Measurements from ENCODE around the gene PRRC1.
"Not testable (repeated sequence)": the region's sequence is repeated elsewhere in the genome, so short reads cannot be mapped to it uniquely, and the experiment has no call there.

Gene PRRC1

DNA sequence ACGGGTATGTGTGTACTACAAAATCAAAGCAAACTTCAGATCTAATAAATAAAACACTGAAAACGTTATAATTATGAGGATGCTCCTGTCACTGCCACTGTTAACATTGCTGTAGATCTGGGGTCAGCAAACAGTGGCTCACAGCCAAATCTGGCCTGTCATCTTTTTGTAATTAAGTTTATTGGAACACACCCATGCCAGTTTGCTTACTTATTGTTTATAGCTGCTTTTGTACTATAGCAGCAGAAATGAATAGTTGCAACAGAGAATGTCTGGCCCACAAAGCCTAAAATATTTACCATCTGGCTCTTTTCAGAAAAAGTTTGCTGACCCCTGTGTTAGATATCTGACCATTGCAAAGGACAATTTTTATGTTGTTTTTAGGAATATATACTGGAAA, 32.1 kb downstream of the PRRC1 start:
- no peak for DNase-seq

DNA sequence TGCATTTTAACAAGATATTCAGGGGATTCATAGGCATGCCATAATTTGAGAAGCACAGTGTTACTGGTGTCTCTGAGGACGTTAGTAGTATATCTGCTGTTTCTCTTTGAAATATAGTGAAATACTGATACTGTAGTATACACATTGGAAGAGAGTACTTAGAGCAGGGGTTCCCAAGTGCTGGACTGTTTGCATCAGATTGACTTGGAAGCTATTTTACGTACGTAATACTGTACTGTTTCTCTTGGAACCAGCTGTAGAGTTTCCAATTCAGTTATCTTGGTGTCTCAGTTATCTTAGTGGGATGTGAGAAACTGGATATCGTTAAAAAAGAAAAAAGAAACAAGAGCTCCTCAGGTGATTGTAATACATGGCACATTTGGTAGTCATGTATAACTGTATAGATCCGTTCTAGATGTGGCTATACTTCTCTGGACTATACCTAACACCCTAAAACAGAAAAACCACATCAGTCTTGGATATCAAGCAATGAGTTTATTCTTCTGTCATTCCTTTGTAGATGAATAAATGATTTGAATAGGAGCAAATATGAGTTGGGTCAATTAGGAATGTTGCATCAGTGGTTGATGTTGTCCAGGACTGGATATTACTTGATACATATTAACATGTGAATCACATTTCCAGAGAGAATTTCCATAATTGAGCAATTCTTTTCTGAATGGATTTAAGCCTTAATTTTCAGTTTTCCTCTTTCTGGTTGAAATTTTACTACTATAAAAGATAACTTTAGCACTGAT, 33.4 kb downstream of the PRRC1 start:
- DNase-seq, result no peak

DNA sequence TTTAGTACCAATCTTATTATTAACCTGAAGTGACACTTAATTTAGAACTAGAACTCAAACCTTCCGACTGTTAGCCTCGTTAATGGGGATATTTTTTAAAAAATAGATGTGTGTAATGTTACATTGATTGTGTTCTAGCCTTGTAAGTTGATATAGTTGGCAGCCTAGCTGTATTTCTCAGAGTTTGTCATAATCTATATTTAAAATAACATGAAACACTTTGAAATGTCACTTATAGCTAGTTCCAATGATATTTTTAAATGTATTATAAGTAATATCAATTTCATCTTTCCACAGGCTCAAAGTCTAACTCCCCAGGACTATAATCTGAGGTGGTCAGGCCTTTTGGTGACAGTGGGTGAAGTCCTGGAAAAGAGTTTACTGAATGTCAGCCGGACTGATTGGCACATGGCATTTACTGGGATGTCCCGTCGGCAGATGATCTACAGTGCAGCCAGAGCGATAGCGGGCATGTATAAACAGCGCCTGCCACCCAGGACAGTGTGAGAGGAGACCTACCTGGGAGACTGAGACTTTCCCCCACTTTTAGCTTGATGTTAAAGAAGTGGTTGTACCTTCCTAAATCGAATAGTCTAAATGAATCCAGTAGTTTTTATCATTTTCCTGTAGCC, 34.1 kb downstream of the PRRC1 start:
- no peak for DNase-seq

DNA sequence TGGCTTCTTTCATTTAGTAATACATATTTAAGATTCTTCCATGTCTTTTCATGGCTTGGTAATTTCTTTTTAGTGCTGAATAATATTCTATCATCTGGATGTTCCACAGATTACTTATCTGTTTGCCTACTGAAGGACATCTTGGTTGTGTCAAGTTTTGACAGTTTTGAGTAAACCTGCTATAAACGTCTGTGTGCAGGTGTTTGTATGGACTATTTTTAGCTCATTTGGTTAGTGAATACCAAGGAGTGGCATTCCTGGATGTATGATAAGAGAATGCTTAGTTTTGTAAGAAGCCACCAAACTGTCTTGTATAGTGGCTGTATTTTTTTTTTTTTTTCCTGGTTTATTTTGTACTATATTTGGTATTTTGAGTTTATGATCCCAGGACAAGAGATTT, 38.4 kb downstream of the PRRC1 start:
- no peak for DNase-seq

DNA sequence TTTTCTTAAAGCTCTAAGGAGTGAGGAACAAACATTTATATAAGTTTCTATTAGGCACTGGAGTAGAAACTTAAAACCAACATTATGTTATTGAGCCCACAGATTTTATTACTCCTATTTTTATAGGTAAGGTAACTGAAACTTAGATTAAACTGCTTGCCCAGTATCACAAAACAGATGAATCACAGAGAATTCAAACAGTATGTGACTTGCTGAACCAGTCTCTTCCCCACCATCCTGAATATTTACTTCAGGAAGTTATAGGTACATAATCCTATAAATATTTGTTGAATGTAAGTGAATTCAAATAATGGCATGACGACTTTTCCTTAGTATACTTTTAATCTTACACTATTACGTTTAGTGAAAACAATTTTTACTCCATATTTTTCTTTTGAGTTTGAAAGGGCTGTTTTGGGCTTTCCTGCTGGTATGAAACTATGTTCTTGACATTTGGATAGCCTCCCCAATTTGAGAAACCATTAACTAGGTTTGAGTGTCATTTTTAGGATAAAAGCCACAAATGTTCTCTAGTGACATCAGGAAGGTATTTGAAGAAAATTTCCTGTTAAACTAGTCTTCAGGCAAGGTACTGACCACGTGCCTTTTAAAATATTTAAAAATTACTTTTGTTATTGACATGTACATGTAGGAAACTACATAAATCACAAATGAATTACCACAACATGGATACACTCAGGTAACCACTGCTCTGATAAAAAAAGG, 39.3 kb downstream of the PRRC1 start:
- DNase-seq, result no peak

DNA sequence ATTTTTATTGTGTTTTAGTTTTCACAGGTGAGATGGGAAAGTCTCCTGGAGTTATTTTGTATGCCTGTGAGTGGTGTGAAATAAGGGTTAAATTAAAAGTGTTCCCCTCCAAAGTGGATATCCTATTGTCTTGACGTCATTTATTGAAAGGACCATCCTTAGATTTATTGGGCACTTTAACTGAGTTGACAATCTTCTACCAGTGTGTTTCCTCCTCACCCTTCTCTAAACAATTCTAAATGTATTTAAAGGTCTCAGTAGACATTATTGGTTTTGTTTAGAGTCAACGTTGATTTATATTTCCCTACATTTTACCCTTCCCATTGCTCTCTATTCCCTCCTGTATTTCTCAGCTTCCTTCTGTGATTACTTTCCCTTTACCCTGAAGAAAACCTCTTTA, 40.8 kb downstream of the PRRC1 start:
- no peak for DNase-seq

DNA sequence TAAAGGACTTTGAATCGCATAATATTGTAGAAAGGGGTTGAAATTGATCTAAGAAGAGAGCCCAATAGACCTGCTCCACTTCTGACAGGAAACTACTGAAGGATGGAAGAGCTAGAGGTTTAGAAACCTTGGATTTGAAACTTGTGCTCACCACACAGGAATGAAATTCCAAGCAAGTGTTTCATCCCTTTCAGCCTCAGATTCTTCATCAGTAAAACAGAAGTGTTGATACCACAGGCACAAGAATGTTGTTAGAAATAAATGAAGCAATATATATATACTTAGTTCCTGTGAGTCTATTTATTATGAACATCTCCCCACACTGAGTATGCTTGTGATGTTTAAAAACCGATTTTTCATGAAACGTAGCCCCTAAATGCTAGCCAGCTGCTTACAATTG, 43.8 kb downstream of the PRRC1 start:
- no peak for DNase-seq

DNA sequence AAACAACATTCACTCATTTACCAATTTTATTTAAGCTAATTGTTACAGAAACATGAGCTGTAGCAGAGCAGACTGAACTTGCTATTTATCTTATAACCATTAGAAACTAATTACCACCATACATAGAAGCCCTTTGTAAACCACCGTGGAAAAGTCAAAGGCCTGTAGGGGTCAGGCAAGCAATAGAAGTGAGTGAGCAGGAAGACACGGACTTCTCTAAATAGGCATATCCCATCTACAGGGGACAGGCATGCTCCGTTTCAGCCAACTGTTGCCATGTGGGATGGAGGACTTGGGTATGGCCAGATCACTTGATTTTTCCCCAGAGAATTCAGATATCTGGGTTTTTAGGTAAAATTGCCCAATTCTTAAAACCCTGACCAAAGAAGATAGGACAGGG, 44.8 kb downstream of the PRRC1 start:
- no peak for DNase-seq

DNA sequence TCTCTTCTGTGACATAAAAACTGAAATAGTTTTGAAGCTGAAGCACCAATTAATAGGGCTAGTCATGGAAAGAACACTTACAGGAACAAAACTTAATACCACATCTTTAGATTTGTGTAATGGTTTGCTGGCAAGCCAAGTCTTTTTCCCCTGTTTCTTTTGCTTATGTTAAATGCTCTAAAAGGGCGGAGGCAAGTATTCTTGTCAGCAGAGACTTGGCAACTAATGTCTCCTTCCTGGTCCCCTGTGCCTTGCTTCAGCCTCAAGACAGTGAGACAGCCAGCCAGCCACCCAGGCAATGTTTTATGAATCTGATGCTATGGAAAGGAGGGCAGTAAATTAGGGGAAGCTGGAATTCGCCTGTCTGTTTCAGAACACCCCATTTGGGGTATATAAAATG, 45.7 kb downstream of the PRRC1 start:
- no peak for DNase-seq

DNA sequence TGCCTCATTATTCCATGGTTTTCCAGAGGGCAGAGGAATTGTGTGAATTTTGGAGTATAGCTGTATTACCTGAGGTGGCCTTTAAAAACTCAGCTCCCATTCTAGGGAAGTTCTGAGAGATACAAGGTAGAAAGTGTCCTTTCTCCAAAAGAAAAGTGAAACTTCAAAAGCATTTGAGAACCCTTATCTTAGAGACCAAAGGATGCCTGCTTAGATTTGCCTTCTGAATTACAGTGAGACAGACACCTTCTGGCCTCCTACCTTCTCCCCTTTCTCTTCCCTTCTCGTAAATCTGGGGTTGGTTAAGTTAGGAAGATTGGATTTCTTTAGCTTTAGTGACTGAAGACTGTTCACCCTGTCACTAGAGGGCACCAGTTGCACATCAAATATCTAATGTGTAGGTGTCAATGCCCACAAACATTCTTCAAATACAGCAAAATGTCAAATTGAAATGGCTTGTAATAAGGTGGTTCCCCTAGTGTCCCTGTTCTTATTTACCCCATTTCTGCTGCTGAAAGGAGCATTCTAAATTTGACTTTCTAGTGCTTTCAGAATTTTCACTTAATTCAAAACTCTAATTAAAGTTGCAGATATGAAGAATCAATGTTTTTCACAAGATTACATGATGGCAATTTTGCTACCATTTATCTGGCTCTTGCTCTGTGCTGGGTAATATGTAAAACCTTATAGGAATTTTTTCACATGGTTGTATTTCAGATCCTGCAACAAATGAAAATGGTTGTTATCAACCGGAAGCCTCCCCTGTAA, 46.7 kb downstream of the PRRC1 start:
- peak; percentile 38 for DNase-seq

DNA sequence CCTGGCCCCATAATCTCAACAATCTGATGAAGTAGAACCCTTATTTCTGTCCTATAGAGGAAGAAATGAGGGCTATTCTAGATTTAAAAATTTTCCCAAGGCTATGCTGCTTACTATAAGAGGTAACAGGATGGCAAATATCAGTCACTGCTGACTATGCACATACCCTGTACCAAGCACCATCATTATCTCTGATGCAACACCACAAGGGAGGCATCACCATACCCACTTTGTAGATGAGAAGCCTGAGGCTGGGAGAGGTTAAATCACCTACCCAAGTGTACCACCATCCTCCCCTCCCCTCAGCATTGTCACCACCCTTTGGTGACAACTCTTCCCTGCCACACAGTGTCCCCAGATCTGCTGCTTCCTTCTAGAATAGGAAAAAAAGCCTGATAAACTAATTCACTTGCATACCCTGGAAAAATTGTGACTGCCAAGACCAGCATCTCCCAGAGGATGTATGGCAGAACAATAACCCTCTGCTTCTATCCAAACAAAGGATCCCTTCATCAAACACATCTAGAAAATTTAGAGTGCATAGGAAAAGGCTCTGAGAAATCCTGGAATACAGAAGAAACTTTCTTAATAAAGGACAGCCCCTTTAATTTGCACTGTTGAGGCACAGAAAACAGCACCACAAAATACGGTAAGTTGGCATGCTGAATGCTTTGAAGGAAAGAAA, 48.3 kb downstream of the PRRC1 start:
- DNase-seq, result no peak

DNA sequence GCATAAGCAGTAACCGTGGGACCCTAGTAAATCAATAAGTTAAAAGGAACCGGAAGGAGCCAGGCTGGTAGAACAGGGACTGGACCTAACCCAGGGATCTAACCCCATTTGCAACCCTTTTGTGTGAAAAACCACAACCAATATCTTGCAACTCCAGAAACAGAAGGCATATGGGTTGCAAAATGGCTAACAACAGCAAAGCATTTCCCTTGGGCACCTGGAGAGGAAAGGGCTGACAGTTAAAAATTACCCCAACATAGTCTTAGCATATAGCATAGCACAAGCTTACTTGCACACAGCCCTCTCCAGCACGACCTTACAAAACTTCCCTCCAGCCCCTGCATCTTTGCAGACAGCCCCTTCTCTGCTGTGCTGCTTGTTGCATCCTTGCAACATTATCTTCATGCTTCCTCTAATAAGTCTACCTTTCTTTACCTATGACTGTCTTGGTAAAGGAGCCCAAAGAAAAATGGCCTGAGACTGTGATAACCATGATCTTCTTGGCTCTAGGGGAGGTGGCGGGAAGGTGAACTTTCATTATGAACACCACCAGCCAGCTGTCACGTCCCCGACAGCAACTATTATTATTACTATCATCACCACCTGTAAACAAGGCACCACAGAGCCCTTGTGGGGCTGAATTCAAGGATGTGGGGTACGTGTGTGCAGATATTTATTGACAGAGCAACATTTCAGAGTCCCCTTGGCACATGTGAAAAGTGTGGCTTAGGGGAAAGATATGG, 49.8 kb downstream of the PRRC1 start:
- no peak for DNase-seq

DNA sequence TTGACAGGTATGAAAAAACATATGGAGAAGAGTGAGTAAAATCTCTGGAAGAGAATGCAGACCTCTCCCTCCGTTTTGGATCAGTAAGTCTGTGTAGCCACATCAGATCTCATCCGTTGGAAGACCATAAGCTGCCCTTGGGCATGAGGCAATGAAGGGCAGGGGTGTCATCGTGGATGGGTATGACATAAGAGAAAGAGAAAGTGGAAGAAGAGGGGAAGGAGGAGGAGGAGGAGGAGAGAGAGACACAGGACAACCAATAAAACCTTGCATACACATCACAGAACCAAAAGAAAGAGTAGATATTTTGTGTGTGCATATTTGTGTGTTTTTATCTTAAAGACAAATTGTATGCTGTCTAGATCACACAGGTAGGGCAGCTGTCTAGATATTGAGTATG, 50.7 kb downstream of the PRRC1 start:
- DNase-seq, result no peak

DNA sequence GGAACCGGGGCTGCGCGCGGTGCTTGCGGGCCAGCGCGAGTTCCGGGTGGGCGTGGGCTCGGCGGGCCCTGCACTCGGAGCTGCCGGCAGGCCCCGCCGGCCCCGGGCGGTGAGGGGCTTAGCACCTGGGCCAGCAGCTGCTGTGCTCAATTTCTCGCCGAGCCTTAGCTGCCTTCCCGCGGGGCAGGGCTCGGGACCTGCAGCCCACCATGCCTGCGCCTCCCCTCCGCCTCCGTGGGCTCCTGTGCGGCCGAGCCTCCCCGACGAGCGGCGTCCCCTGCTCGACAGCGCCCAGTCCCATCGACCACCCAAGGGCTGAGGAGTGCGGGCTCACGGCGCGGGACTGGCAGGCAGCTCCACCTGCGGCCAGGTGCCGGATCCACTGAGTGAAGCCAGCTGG, 52.0 kb downstream of the PRRC1 start:
- DNase-seq, result not testable (repeated sequence)

DNA sequence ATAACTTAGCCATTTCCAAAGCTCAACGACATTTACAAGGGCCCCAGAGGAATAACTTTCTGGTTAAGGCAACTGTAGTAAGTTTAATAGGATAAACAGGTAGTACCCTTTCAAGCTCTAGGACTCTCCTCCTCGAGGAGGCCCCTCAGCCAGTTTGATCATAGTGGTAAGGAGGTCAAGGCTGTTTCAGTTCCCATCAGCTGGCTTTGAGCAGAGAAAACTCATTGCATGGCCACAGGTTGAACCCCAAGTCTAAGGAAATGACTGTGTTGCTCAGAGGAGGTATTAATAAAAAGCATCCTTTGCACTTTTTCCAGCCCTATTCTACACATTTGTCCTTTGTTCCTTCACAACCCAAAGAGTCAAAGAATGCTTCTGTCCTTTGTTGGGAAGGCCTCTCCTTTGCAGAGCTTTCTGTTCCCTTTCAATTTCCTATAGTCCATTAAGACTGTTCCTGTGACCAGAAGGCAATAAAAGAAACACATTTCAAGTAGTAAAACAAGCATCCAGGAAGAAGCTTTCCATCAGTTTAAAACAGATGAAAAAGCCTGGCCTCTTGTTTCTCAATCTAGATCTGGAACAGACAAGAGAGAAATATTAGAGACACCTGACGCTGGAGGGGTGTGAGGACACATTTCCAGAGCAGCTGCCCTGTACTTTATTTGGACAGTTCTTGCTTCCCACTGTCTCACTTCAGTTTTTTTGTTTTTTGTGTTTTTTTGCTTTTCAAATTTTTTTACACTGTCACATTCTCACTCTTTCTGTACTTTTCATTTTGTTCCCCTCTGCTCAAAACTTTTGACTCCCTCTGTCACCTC, 54.1 kb downstream of the PRRC1 start:
- DNase-seq, result no peak

DNA sequence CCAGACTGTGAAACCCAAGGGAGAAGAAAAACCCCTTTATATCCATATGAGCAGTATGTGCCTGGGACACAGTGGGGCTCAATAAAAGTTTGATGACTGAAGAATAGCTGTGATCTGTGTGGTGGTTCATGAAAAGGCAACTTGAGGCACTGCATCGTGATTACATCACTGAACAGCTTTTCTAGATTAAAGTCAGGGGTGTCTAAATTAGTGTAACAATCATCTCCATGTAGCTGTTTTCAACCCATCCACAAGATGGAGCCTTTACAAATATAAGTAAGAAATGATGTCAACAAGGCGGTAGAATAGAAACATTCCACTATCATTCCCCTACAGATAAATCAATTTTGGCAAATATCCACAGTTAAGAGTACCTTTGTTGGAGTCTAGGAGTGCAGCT, 55.5 kb downstream of the PRRC1 start:
- no peak for DNase-seq

DNA sequence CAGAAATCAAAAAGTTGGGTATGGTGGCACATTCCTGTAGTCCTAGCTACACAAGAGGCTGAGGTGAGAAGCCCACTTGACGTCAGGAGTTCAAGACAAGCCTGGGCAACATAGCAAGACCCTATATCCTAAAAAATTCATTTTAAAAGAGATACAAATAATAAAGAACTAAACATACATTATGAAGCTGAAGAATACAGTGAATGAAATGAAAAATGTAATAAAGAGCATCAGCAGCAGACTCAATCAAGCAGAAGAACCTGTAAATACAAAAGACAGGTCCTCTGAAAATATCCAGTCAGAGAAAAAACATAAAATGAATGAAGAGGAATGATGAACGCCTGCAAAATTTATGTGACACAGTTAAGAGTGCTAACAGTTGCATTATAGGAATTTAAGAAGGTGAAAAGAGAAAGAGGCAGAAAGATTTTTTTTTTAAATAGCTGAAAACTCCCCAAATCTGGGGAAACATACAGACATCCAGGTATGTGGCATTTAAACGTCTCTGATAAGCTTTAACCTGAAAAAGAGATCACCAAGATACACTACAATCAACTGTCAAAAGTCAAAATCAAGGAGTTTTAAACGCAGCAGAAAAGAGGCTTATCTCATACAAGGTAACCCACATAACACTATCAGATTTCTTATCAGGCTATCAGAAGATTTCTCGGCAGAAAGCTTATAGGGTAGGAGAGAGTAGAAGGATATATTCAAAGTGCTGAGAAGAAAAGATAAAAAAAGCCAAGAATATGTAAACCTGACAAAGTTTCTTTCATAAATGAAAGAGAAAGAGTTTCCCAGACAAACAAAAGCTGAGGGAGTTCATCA, 57.6 kb downstream of the PRRC1 start:
- DNase-seq, result no peak

DNA sequence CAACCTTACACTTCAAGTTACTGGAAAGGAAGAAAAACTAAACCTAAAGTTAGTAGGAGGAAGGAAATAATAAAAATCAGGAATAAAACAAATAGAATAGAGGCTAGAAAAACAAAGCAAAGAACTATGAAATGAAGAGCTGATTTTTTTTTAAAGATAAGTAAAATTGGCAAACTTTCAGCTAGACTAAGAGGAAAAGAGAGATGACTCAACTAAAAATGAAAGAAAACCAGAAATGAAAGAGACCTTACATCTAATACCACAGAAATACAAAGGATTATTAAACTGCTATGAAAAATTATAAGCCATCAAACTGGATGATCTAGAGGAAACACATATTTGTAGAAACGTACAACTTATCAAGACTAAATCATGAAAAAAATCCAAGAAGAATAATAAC, 60.0 kb downstream of the PRRC1 start:
- DNase-seq, result no peak

DNA sequence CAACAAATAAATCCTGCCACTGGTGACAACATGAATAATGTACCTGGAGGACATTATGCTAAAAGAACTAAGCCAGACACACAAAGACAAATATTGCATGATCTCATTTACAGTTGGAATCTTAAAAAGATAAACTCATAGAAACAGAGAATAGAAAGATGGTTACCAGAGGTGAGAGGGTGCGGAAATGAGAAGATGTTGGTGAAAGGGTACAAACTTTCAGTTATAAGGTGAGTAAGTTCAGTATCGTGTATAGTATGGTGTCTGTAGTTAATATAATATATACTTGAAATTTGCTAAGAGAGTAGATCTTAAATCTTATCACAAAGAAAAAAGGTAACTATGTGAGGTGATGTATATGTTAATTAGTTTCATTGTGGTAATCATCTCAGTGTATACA, 63.3 kb downstream of the PRRC1 start:
- DNase-seq, result no peak

DNA sequence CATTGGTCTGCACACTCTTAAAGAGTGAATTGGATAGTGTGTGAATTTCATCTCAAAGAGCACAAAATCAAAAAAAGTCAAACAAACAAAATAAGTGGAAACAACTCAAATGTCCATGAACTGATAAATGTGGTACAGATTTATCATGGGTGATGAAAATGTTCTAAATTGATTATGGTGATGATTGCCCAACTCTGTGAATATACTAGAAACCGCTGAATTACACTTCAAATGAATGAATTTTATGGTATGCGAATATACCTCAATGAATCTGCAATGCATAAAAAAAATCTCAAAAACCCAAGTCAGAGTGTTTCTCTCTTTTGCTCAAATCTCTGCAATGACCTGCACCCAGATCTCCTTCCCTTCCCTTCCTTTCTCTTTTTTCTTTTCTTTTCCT, 64.0 kb downstream of the PRRC1 start:
- DNase-seq, result no peak

Data from NCI-H1436 (cell line).